ENCODE data around the gene SLC2A9.

GRCh38 chr4:9976781-9977180, 44.5 kb downstream of the SLC2A9 start:
- TF ChIP-seq POLR2A (IDR thresholded peaks at IDR 0.05) (no peak), CTCF (IDR thresholded peaks at IDR 0.05) (no peak)
